ENCODE measurements around the gene OR11H6. TPM values are rescaled to one million over a fixed set of nuclear protein-coding genes. Genes with fewer than 3 reads are reported as not detected.
"Not testable (repeated sequence)": the region's sequence is repeated elsewhere in the genome, so short reads cannot be mapped to it uniquely, and the experiment has no call there.

OR11H6 gene
- polyA plus RNA-seq, 3 donors from 2014 or later, result not detected

DNA sequence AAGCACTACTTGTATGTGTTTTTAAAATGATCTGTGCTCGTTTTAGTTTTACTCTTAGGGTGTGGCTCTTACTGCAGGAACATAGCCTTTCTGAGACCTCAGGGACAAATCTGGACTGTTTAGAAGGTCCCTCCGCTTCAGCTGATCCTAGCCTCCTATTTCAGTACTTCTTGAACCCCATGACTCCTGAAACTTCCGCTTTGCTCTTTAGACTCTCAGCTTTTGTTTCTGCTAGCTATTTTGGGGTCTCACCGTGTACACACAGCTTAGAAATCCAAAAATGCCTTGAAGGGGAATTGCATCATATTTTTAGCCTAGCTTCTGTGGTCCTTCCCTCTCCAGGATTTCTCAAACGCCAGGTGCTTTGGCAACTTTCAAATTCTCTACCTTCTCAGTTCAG lies 24.5 kb upstream of the OR11H6 start:
- Mint-ChIP-seq H3K4me3 (no peak overlapping the region), H3K27me3 (ENCODE audit: low read depth in 3 of 3) (peaks cover 2 to 8% (median 5%) of the 10 kb centered on the region in 3 donors), H3K4me1 (no peaks in the 10 kb centered on the region), H3K27ac (no peak overlapping the region), H3K9me3 (peaks cover 0 to 1% (median 0%) of the 10 kb centered on the region in 6 donors), H3K36me3 (no peaks in the 10 kb centered on the region)
- DNase-seq, result no peak

DNA sequence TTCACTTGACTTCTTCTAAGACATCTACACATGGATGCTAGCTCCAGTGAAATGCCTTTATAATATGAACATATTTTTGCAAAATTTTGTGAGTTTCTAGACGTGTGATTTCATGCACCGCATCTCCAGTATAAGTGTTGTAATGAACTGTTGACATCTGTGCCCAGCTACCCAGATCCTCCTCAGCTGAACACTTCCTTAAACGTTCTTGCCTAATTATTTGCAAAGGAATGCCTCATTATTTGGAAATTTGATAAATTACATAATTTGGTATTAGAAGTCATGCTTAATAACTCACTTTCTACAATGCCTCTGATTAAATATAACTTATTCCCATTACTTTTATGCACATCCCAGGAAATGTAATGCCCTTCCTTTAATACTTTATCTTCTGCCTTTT lies 18.8 kb upstream of the OR11H6 start:
- H3K27me3 Mint-ChIP-seq (ENCODE audit: low read depth in 3 of 3), result peaks cover 2 to 5% (median 5%) of the 10 kb centered on the region in 3 donors
- H3K4me3 Mint-ChIP-seq, result no peak overlapping the region
- no peak overlapping the region for H3K27ac Mint-ChIP-seq
- no peaks in the 10 kb centered on the region for H3K36me3 Mint-ChIP-seq
- no peaks in the 10 kb centered on the region for H3K4me1 Mint-ChIP-seq
- DNase-seq, result no peak
- no peaks in the 10 kb centered on the region for H3K9me3 Mint-ChIP-seq

DNA sequence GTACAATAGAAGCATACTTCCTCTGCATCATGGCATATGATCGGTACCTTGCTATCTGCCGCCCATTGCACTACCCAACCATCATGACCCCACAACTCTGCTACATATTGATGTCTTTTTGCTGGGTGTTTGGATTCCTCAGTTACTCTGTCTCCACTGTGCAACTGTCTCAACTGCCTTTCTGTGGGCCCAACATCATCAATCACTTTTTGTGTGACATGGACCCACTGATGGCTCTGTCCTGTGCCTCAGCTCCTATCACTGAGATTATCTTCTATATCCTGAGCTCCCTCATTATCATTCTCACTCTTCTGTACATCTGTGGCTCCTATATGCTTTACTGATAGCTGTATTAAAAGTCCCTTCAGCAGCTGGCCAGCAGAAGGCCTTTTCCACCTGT lies 13.9 kb upstream of the OR11H6 start:
- Mint-ChIP-seq H3K4me1 (no peaks in the 10 kb centered on the region), H3K9me3 (no peaks in the 10 kb centered on the region), H3K27ac (no peak overlapping the region)

DNA sequence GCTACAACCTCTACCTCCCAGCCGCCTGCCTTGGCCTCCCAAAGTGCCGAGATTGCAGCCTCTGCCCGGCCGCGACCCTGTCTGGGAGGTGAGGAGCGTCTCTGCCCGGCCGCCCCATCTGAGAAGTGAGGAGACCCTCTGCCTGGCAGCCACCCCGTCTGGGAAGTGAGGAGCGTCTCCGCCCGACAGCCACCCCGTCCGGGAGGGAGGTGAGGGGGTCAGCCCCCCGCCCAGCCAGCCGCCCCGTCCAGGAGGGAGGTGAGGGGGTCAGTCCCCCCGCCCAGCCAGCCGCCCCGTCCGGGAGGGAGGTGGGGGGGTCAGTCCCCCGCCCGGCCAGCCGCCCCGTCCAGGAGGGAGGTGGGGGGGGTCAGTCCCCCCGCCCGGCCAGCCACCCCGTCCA lies 11.1 kb upstream of the OR11H6 start:
- DNase-seq; H3K36me3 Mint-ChIP-seq; H3K4me1 Mint-ChIP-seq; H3K9me3 Mint-ChIP-seq; H3K27me3 Mint-ChIP-seq (ENCODE audit: low read depth in 3 of 3); H3K4me3 Mint-ChIP-seq; H3K27ac Mint-ChIP-seq: not testable (repeated sequence)

More for the DNA sequence above, 13.9 kb upstream of the OR11H6 start:
- no peaks in the 10 kb centered on the region for H3K36me3 Mint-ChIP-seq
- peaks cover 2 to 8% (median 5%) of the 10 kb centered on the region in 3 donors for H3K27me3 Mint-ChIP-seq (ENCODE audit: low read depth in 3 of 3)
- H3K4me3 Mint-ChIP-seq, result no peak overlapping the region
- DNase-seq, result no peak

DNA sequence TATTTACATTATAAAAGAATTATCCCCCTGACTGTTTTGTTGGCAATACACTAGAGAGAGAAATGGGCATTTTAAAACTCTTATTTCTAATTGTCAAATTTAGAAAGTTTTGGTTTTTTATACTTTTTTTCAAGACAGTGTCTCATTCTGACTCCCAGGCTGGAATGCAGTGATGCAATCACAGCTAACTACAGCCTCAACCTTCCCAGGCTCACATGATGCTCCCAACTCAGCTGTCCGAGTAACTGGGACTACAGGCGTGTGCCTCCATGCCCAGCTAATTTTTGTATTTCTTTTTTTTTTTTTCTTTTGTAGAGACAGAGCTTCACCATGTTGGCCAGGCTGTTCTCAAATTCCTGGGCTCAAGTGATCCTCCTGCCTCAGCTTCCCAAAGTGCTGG lies 8.3 kb upstream of the OR11H6 start:
- Mint-ChIP-seq H3K4me1 (no peaks in the 10 kb centered on the region), H3K9me3 (no peaks in the 10 kb centered on the region), H3K4me3 (no peak overlapping the region), H3K36me3 (no peaks in the 10 kb centered on the region), H3K27ac (no peak overlapping the region), H3K27me3 (ENCODE audit: low read depth in 3 of 3) (peaks cover 1 to 7% (median 2%) of the 10 kb centered on the region in 3 donors)
- no peak for DNase-seq

DNA sequence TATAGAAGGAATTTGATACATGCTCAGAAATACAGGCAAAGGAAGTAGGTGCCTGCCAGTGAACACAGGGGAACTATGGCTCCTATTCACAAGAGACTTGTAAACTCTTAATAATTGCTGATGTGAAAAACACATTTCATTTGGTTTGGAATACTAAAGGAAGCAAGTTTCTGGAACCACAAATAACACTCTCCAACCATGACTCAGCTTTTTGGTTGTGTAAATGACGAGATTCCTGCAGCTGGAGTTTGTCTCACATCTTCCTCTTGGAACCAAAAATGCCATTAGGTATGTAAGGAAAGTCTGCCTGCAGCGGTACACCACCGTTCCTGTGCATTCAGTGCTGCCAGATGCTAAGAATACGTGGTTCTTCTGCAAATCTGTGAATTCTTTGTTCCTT lies 4.5 kb upstream of the OR11H6 start:
- H3K4me3 Mint-ChIP-seq, result no peak overlapping the region
- peaks cover 1 to 5% (median 4%) of the 10 kb centered on the region in 3 donors for H3K27me3 Mint-ChIP-seq (ENCODE audit: low read depth in 3 of 3)
- no peaks in the 10 kb centered on the region for H3K4me1 Mint-ChIP-seq
- no peak for DNase-seq
- no peaks in the 10 kb centered on the region for H3K36me3 Mint-ChIP-seq
- peaks cover 0 to 5% (median 0%) of the 10 kb centered on the region in 6 donors for H3K9me3 Mint-ChIP-seq
- H3K27ac Mint-ChIP-seq, result no peak overlapping the region

DNA sequence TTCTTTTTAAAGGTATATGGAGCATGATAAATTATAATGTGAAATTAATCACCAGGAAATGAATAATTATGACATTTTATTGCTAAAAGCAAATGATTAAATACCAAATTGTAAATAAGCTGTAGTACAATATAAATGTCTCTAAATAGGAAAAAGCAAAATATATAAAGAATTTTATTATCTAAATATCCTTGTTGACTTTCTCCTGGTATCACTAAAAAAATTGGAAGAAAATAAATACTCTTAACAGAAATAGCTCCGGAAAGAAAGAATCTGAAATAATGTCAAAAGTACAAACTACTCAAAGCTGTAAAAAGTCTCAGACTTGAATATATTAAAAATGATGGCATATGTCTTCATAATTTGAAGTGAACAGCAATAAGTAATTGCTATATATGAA lies 5.2 kb downstream of the OR11H6 start, which contains the start of gene OR11H7:
OR11H7 (plus strand) TSS at position 301 of the 400 bp plus-strand sequence.
- Mint-ChIP-seq H3K4me1 (no peaks in the 10 kb centered on the region), H3K27me3 (ENCODE audit: low read depth in 3 of 3) (peaks cover 2 to 5% (median 3%) of the 10 kb centered on the region in 3 donors), H3K4me3 (no peak within 1 kb of the TSS), H3K36me3 (no peaks in the 10 kb centered on the region), H3K27ac (no peak within 1 kb of the TSS), H3K9me3 (peaks cover 2 to 31% (median 13%) of the 10 kb centered on the region in 6 donors)
- DNase-seq, result no peak

DNA sequence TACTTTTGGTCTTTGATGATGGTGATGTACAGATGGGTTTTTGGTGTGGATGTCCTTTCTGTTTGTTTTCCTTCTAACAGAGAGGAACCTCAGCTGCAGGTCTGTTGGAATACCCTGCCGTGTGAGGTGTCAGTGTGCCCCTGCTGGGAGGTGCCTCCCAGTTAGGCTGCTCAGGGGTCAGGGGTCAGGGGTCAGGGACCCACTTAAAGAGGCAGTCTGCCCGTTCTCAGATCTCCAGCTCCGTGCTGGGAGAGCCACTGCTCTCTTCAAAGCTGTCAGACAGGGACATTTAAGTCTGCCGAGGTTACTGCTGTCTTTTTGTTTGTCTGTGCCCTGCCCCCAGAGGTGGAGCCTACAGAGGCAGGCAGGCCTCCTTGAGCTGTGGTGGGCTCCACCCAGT lies 11.9 kb downstream of the OR11H6 start:
- H3K36me3 Mint-ChIP-seq; H3K27ac Mint-ChIP-seq; DNase-seq; H3K4me3 Mint-ChIP-seq; H3K9me3 Mint-ChIP-seq; H3K4me1 Mint-ChIP-seq; H3K27me3 Mint-ChIP-seq (ENCODE audit: low read depth in 3 of 3): not testable (repeated sequence)

DNA sequence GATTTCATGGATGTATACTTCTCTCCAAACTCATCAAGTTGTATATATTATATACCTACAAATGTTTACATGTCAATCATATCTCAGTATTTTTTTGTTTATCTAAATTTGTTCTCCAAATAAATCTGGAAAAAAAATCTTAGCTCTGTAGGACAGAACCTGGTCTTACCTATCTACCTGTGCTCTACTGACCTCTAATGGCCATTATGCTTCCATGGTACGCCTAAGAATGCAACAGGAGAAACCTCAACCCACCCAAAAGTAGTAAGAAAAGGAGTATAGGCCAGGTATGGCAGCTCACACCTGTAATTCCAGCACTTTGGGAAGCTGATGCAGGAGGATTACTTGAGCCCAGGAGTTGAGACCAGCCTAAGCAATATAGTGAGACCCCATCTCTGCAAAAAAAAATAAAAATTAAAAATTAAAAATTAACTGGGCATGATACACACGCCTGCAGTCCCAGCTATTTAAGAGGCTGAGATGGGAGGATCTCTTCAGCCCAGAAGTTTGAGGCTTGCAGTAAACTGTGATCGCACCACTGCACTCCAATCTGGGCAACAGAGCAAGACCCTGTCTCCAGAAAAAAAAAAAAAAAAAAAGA lies 24.2 kb downstream of the OR11H6 start:
- Mint-ChIP-seq H3K36me3 (peaks cover 6 to 7% (median 7%) of the 10 kb centered on the region in 3 donors), H3K4me3 (no peak overlapping the region), H3K27me3 (ENCODE audit: low read depth in 3 of 3) (peaks cover 0 to 1% (median 0%) of the 10 kb centered on the region in 3 donors), H3K27ac (no peak overlapping the region), H3K9me3 (peaks cover 6 to 21% (median 8%) of the 10 kb centered on the region in 6 donors), H3K4me1 (no peaks in the 10 kb centered on the region)
- no peak for DNase-seq

DNA sequence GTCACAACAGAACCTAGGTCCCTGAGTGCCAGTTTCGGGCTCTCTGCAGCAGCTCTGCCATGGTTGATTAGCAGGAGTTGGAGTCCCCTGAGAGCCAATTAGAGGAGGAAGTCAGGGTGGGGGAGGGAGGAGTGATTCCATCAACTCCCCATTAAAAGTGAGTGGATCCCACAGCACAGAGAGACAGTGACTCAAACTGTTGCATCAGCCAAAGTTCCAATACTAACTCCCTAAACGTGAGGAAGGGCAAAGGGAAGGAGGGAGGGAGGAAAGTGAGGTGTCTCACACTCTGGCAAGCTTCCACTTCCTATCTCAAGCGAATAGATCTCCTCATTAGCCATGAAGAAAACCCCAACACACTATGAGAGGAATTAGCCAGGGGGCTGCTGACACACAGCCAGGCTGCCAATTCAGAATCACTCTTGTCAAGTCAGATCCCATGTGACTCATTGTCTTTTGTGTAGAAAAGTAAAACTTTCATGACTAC lies 39.2 kb downstream of the OR11H6 start:
- Mint-ChIP-seq H3K27me3 (ENCODE audit: low read depth in 3 of 3) (no peaks in the 10 kb centered on the region), H3K9me3 (no peaks in the 10 kb centered on the region), H3K36me3 (peaks cover 6 to 18% (median 17%) of the 10 kb centered on the region in 3 donors), H3K4me1 (no peaks in the 10 kb centered on the region), H3K27ac (no peak overlapping the region), H3K4me3 (no peak overlapping the region)
- DNase-seq, result no peak

DNA sequence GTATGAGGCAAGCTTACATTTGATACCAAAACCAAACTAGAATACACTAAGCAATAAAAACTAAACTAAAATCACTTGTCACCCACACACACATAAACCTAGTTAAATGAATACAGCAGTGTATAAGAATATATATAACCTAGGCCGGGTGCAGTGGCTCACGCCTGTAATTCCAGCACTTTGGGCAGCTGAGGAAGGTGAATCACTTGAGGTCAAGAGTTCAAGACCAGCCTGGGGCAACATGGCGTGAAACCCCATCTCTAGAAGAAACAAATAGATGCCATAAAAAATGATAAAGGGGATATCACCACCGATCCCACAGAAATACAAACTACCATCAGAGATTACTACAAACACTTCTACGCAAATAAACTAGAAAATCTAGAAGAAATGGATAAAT lies 40.9 kb downstream of the OR11H6 start:
- H3K4me1 Mint-ChIP-seq; H3K9me3 Mint-ChIP-seq; H3K27ac Mint-ChIP-seq; H3K4me3 Mint-ChIP-seq; DNase-seq; H3K27me3 Mint-ChIP-seq (ENCODE audit: low read depth in 3 of 3): not testable (repeated sequence)
- peaks cover 6 to 18% (median 17%) of the 10 kb centered on the region in 3 donors for H3K36me3 Mint-ChIP-seq

DNA sequence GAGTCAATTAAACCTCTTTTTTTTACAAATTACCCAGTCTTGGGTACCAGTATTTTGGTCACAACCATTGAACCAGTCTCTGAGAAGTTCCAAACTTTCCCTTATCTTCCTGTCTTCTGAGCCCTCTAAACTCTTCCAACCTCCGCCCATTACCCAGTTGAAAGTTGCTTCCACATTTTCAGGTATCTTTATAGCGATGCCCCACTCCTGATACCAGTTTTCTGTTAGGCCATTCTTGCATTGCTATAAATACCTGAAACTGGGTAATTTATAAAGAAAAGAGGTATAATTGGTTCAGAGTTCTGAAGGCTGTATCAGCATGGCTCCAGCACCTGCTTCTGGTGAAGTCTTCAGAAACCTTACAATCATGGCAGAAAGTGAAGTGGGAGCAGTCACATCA lies 50.6 kb downstream of the OR11H6 start:
- peaks cover 35 to 57% (median 37%) of the 10 kb centered on the region in 3 donors for H3K36me3 Mint-ChIP-seq
- peaks cover 0 to 2% (median 0%) of the 10 kb centered on the region in 3 donors for H3K27me3 Mint-ChIP-seq (ENCODE audit: low read depth in 3 of 3)
- H3K9me3 Mint-ChIP-seq, result peaks cover 0 to 9% (median 4%) of the 10 kb centered on the region in 6 donors
- H3K4me1 Mint-ChIP-seq, result peaks cover 0 to 4% of the 10 kb centered on the region in 2 donors
- H3K4me3 Mint-ChIP-seq, result no peak overlapping the region
- no peak for DNase-seq
- H3K27ac Mint-ChIP-seq, result no peak overlapping the region

Measured in immature natural killer cell (primary cell).